ACHN (cell line): ENCODE data around the gene MRFAP1.

Experiments used
- DNase-seq: peaks from one replicate; pipeline ENCODE4 v3.0.0-alpha.2; 2015
- in situ Hi-C: cut with HindIII; loops from 2 replicates; pipeline ENCODE4 v1.10.0; 2017; ENCODE audit warnings: low sequenced_read_pairs, low pct_ligation_motif_present, low pct_unique_long_range_greater_than_20kb

The MRFAP1 gene

GRCh38 chr4:6608758-6609414 lies 31.6 kb upstream of the MRFAP1 start:
- in situ Hi-C loops, result no loop called here

GRCh38 chr4:6609415-6610079 lies 30.9 kb upstream of the MRFAP1 start:
- DNase-seq, result no peak
- in situ Hi-C loops, result no loop called here

More at GRCh38 chr4:6608758-6609414, 31.6 kb upstream of the MRFAP1 start:
- DNase-seq, result no peak

DNA sequence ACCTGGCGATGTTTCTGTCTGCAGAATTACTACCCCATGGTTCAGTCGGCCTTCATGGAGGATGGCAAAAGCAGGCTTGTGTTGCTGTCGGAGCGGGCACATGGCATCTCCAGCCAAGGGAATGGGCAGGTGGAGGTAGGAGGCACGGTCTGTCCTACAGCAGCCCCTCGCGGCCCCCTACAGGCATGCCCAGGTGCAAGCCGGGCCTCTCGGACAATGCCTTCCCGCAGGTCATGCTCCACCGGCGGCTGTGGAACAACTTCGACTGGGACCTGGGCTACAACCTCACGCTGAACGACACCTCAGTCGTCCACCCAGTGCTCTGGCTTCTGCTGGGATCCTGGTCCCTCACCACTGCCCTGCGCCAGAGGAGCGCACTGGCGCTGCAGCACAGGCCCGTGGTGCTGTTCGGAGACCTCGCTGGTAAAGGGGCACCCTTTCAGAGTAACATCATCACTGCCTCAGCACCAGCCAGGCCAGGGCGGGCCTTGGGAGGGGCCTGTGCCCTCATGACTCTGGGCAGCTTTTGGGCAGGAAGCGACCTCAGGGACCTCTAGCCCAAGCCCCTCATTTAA lies 29.5 kb upstream of the MRFAP1 start:
- in situ Hi-C loops, result no loop called here
- DNase-seq, result no peak

DNA sequence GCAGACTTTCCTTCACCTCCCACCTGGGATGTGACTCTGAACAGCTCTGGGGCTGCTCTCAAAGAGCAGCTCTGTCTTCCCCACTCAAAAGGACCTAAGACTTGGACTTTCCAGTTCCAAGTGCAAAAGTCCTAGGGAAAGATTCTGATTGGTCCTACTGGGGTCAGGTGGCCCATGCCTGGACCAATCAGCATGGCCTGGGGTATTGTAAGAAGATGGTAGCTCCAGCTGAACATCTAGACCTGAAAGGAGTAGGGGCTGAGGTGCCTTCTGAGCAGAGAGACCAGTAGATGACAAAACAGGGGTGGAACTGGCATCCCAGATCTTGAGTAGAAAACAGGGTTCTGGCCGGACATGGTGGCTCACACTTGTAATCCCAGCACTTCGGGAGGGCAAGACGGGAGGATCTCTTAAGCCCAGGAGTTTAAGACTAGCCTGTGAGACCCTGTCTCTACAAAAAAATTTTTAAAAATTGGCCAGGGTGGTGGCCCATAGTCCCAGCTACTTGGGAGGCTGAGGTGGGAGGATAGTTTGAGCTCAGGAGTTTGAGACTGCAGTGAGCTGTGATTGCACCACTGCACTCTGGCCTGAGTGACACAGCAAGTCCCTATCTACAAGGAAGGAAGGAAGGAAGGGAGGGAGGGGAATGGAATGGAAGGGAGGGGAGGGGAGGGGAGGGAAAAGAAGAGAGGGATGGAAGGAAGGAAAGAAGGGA lies 27.4 kb upstream of the MRFAP1 start:
- in situ Hi-C loops, result no loop called here
- no peak for DNase-seq

DNA sequence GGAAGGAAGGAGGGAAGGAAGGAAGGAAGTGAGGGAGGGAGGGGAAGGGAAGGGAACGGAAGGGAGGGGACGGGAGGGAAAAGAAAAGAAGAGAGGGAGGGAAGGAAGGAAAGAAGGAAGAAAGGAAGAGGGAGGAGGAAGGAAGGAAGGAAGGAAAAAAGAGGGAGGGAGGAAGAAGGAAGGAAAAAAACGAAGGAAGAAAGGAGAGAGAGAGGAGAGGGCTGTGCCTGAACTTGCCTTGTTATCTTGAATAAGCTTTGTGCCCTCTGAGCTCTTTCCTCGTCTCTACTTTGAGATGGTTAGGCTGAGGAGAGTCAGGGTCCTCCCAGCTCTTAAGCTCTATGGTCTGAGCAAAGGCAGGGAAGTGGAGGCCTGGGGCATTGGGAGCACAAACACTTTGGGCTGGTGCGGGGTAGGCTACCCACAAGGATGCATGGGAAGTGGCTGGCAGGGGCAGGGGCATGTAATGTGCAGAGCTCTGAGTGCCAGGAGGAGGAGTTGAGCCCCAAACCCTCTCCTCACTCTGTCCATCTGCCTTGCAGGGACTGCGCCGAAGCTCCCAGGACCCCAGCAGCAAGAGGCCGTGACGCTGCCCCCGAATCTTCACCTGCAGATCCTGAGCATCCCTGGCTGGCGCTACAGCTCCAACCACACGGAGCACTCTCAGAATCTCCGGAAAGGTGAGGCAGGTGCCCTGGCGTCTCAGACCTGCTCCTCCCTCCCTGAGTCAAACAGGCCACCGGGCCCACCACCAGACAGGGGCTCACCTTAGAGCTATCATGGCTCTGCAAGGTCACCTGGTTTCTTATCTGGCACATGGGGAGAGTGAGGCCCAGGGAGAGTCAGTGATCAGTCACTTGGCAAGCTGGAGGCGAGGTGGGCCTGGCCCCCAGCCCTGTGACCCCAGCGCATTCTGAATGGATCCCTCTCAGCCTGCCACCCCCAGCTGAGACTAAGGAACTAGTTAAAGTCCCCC lies 26.5 kb upstream of the MRFAP1 start:
- in situ Hi-C loops, result no loop called here
- DNase-seq, result no peak

- DNase-seq, result no peak
- in situ Hi-C loops, result no loop called here
These were observed 25.7 kb upstream of the MRFAP1 start for GRCh38 chr4:6614701-6615230.

DNA sequence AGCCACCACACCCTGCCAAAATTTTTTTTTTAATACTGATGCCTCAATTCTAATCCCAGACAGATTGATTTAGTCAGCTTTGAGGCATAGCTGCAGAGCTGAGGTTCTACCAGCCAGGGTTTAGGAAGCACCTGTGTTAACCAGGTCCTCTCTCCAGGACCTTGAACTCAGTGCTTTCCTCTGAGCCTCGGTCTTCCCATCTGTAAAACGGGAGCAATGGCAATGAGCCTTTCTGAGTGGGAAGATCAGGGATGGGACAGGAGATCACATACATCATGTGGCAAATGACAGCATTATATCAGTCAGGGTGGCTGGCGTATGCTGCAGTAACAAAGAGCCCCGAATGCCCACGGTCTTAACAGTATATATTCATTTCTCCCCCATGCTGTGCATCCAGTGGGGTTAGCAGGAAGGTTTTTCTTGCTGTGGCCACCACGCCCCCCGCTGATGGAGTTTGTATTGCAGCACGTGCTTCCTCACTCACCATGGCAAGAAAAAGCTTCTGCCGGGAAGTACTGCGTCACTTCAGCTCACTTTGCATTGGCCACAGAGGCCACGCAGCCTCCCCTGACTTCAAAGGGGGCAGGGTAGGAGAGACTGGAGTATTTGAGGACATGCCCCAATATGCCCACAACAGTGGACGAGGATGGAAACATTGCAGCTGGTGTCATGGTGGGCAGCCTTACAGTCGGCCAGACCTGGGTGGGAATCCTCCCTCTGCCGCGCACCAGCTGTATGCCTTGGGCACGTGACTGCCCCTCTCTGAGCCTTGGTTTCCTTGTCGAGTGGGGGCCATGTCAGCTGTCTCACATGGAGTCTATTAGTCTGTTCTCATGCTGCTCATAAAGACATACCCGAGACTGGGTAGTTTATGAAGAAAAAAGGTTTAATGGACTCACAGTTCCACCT lies 24.1 kb upstream of the MRFAP1 start:
- in situ Hi-C loops, result no loop called here
- no peak for DNase-seq

- DNase-seq, result no peak
- in situ Hi-C loops, result no loop called here
These were observed 23.2 kb upstream of the MRFAP1 start for GRCh38 chr4:6617246-6617645.

DNA sequence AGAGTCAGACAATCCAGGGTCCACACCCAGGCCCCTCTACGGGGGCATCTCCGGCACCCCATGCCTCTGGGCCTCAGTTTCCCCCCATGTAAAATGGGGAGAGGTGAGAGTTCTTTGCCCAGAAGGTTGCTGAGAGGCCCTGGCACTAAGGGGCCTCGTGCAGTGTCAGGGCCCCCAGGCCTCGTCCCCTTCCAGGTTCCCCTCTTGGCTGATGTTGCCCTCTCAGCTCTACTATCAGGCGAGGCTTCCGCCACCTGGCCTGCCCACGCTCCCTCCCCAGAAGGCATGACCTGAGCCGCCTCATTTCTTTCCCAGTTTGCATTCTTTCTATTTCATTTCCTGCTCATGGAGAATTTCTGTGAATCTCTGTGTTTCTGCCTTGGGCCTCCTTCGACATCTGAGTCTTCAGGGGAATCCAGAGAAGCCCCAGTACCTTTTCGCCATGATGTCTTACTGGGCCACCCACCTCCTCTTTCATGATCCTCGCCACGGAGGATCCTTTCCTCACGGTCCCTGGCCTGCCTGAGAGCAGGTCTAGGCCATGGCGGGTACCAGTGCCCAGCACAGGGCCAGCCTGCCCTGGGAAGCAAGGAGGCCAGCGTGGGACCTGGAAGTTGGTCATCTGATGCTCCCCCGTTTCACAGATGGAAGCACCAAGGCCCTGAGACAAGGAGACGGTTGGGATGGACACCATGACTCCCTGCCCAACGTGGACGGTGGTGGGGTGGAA lies 21.9 kb upstream of the MRFAP1 start:
- no peak for DNase-seq
- in situ Hi-C loops, result no loop called here

GRCh38 chr4:6619116-6619465 lies 21.4 kb upstream of the MRFAP1 start:
- in situ Hi-C loops, result no loop called here
- DNase-seq, result no peak

DNA sequence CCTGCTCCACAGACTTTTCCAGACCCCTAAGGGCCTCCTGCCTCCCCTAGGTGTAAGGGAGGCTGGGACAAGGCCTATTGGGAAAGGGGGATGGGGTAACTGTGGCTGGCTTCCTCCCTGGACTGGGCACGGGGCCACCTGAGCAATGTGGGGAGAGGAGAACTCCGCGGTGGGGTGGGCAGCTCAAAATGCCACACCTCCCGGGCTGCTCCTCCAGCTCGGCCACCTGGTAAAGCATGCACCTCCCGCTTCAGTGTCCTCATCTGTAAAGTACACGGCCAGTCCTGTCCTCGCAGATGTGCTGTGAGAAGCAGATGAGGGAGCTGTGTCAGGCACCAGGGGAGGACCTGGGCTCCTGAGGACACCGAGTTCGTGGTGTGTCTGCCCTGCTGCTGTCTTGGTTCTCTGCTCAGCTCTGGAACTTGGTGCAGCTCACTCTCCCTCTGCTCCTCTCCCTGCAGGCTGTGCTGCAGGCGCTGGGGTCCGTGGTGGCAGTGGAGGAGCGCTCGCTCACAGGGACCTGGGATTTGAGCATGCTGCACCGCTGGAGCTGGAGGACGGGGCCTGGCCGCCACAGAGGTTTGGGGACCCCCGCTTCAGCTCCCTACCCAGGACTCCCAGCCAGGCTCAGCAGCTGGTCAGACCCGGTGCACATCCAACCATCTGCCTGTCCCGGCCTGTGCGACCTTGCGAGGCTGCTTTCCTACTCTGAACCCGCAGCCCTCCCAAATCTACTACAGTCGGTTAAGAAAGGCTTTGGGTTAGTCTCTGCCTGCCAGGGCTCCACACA lies 20.8 kb upstream of the MRFAP1 start:
- in situ Hi-C loops, result no loop called here
- DNase-seq, result no peak

DNA sequence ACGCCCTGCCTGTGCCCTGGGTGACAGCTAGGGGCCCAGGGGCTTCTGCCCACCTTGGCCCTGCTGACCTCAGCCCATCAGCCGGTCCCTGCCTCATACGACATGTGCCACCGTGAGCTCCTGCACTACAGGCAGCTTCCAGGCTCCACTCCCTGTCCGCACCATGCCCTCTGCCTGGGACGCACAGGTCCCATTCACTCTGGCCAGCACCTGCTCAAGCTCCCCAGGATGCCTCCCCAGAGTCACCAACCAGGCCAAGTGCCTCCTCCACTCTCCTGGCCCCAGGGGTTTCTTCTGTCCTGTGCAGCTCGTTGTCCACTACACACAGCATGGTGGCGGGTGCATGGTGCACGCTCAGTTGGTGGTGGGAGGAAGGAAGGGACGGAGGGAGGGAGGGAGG lies 20.2 kb upstream of the MRFAP1 start:
- in situ Hi-C loops, result no loop called here
- DNase-seq, result no peak

- DNase-seq, result no peak
These were observed 19.5 kb upstream of the MRFAP1 start for GRCh38 chr4:6620891-6621555.

DNA sequence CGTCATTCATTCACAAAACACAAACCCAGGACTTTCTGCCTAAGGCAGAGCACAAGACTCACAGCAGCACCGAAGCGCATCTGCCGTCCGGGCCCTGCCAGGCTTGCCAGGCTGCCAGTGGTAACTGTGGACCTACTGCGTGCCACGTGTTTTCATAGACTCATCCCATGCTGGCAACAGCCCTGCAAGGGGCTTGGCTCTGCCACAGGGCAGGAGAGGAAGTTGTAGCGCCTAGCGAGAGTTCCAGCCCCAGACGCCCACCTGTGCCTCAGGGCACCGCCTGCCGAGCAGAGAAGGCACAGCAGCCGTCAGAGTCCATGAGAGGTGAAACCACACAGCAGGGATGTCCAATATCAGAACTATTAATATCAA lies 18.9 kb upstream of the MRFAP1 start:
- in situ Hi-C loops, result no loop called here
- no peak for DNase-seq

More at GRCh38 chr4:6620891-6621555, 19.5 kb upstream of the MRFAP1 start:
- in situ Hi-C loops, result no loop called here

DNA sequence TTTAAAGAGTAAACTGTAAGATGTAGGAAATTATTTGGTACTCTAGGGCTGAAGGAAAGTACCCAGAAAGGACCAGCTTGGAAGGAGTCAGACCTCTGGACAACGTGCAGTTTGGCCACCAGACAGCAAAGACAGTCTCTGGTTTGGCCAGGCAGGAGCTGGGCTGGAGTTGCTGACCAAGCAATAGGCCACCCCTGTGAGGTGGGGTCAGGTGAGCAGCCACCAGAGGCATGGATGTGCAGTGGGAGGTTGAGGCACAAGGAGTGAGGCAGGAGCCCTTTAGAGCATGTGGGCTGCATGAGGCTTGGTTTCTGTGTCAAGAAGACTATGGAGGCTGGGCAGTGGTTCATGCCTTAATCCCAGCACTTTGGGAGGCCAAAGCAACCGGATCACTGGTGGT lies 17.7 kb upstream of the MRFAP1 start:
- in situ Hi-C loops, result no loop called here
- no peak for DNase-seq

GRCh38 chr4:6625256-6625655 lies 15.2 kb upstream of the MRFAP1 start:
- no peak for DNase-seq
- in situ Hi-C loops, result no loop called here
